SK-N-MC (cell line): Measurements from ENCODE around the gene MAGI2.

ENCODE experiments used
- EZH2 ChIP-seq: fragments of 200-600 bp; sonication (generic); IDR thresholded peaks from one replicate; pipeline ENCODE4 v1.6.1; 2017; ENCODE audit warnings: antibody characterized with exemption
- FOXP2 ChIP-seq: optimal IDR thresholded peaks from 2 replicates; pipeline ENCODE3; 2011; ENCODE audit warnings: mild to moderate bottlenecking, moderate library complexity; ENCODE audit not compliant: insufficient read depth; ENCODE audit errors: extremely low read length, control extremely low read depth
- POLR2AphosphoS5 ChIP-seq: IDR thresholded peaks from 2 replicates; pipeline ENCODE4 v1.6.1; 2012; ENCODE audit warnings: mild to moderate bottlenecking, low read depth, low read length, borderline replicate concordance

GRCh38 chr7:79407351-79407750, 46.1 kb downstream of the MAGI2 start:
- no peak for TF ChIP-seq POLR2AphosphoS5
- no peak for TF ChIP-seq EZH2
- no peak for TF ChIP-seq FOXP2
